ENCODE data around the gene CRYBG1.

DNA sequence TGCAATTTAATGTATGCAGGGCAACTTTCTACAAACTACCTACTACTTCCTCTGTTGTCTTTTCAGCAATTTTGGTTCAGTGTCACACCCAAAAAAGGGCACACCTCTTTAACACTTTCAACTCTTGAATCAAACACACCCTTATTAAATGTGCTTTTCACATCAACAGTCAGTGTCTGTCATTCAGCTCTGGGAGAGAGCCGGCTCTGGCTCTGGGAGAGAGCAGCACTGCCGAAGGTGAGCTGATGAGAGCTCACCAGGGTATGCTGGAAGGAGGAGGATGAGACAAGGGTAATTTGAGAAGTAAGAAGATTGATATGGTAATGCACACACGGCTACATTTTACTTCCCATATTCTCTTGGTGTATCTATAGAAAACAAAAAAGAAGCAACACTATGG, 134.5 kb downstream of the CRYBG1 start:
- TF ChIP-seq, protein P1, sequence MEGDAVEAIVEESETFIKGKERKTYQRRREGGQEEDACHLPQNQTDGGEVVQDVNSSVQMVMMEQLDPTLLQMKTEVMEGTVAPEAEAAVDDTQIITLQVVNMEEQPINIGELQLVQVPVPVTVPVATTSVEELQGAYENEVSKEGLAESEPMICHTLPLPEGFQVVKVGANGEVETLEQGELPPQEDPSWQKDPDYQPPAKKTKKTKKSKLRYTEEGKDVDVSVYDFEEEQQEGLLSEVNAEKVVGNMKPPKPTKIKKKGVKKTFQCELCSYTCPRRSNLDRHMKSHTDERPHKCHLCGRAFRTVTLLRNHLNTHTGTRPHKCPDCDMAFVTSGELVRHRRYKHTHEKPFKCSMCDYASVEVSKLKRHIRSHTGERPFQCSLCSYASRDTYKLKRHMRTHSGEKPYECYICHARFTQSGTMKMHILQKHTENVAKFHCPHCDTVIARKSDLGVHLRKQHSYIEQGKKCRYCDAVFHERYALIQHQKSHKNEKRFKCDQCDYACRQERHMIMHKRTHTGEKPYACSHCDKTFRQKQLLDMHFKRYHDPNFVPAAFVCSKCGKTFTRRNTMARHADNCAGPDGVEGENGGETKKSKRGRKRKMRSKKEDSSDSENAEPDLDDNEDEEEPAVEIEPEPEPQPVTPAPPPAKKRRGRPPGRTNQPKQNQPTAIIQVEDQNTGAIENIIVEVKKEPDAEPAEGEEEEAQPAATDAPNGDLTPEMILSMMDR (IDR thresholded peaks at IDR 0.05) = no peak
- no peak for TF ChIP-seq POLR2A (IDR thresholded peaks at IDR 0.05)

Measured in body of pancreas (tissue), 4 donors.